WI38 (cell line): ENCODE data around the gene PEAK1.
"Not testable (repeated sequence)": the region's sequence is repeated elsewhere in the genome, so short reads cannot be mapped to it uniquely, and the experiment has no call there.

ENCODE experiments used
- H3K4me3 ChIP-seq: 2 replicates; pipeline ENCODE4 v1.5.1; 2011; ENCODE audit warnings: low read depth, mild to moderate bottlenecking, control low read depth, low read length
- CTCF ChIP-seq: IDR thresholded peaks from 2 replicates; pipeline ENCODE4 v1.5.1; 2012; ENCODE audit warnings: low read depth, mild to moderate bottlenecking, control low read depth, low read length

Gene PEAK1

GRCh38 chr15:77180270-77180669 is 239.6 kb downstream of the PEAK1 start:
- no peak overlapping the region for H3K4me3 ChIP-seq
- no peak for TF ChIP-seq CTCF

GRCh38 chr15:77179541-77179998 is 240.3 kb downstream of the PEAK1 start:
- TF ChIP-seq CTCF: no peak
- no peak overlapping the region for H3K4me3 ChIP-seq

GRCh38 chr15:77178411-77178810 is 241.5 kb downstream of the PEAK1 start:
- TF ChIP-seq CTCF: no peak
- no peak overlapping the region for H3K4me3 ChIP-seq

GRCh38 chr15:77176148-77176547 is 243.8 kb downstream of the PEAK1 start:
- H3K4me3 ChIP-seq: not testable (repeated sequence)

- no peak for TF ChIP-seq CTCF
- H3K4me3 ChIP-seq: no peak overlapping the region
Observed at GRCh38 chr15:77173487-77173886, 246.4 kb downstream of the PEAK1 start.

GRCh38 chr15:77171221-77171967 is 248.5 kb downstream of the PEAK1 start:
- no peak for TF ChIP-seq CTCF
- no peak overlapping the region for H3K4me3 ChIP-seq

GRCh38 chr15:77168616-77169015 is 251.3 kb downstream of the PEAK1 start:
- no peak for TF ChIP-seq CTCF
- H3K4me3 ChIP-seq: no peak overlapping the region

- no peak overlapping the region for H3K4me3 ChIP-seq
- no peak for TF ChIP-seq CTCF
Observed at GRCh38 chr15:77168141-77168540, 251.8 kb downstream of the PEAK1 start.
